ENCODE data around the gene FGFBP1.

- TF ChIP-seq PATZ1 (CRISPR knock-in tag; IDR thresholded peaks at IDR 0.05; ENCODE audit: borderline replicate concordance) (no peak), ZFP3 (CRISPR knock-in tag; IDR thresholded peaks at IDR 0.05) (no peak), ISL1 (CRISPR knock-in tag; IDR thresholded peaks at IDR 0.05) (no peak), ARNTL (CRISPR knock-in tag; IDR thresholded peaks at IDR 0.05; ENCODE audit: borderline replicate concordance, low read depth) (no peak), SNAI2 (CRISPR knock-in tag; IDR thresholded peaks at IDR 0.05) (no peak), POU6F1 (CRISPR knock-in tag; IDR thresholded peaks at IDR 0.05; ENCODE audit: borderline replicate concordance, low read depth) (no peak), TOX (CRISPR knock-in tag; IDR thresholded peaks at IDR 0.05; ENCODE audit: borderline replicate concordance) (no peak), CSRNP3 (CRISPR knock-in tag; IDR thresholded peaks at IDR 0.05) (no peak), ZNF8 (CRISPR knock-in tag; IDR thresholded peaks at IDR 0.05) (no peak)
Measured at GRCh38 chr4:15945516-15945915, 7.0 kb upstream of the FGFBP1 start.

All from SK-N-SH treated with all-trans-retinoic acid at 6 μM for 48 hours (cell line).